ENCODE results near the gene TJP2.
A peak's percentile ranks its signal among the peaks of the same experiment; 100 is the strongest.
"Not testable (repeated sequence)": the region's sequence is repeated elsewhere in the genome, so short reads cannot be mapped to it uniquely, and the experiment has no call there.

TJP2 gene

GRCh38 chr9:69157751-69158466, 16.2 kb upstream of the TJP2 start:
- DNase-seq: no peak

- DNase-seq: no peak
These were observed 15.6 kb upstream of the TJP2 start for GRCh38 chr9:69158471-69158870.

DNA sequence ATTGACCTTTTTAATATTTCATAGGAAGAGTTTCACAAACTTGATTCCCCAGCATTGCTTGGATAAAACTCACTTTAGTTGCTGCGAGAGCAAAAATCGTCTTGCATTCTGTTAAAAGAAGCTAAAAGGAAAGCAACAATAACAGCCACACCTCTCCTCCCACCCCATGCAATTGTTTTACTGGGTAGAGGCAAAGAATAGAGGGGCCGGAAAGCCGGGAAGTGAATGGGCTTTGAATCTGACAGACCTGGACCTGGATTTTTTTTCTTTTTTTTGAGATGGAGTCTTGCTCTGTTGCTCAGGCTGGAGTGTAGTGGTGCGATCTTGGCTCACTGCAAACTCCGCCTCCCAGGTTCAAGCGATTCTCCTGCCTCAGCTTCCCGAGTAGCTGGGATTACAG, 9.5 kb upstream of the TJP2 start:
- not testable (repeated sequence) for DNase-seq

GRCh38 chr9:69165581-69165980, 8.5 kb upstream of the TJP2 start:
- DNase-seq: no peak

- no peak for DNase-seq
These were observed 5.3 kb upstream of the TJP2 start for GRCh38 chr9:69168709-69169217.

DNA sequence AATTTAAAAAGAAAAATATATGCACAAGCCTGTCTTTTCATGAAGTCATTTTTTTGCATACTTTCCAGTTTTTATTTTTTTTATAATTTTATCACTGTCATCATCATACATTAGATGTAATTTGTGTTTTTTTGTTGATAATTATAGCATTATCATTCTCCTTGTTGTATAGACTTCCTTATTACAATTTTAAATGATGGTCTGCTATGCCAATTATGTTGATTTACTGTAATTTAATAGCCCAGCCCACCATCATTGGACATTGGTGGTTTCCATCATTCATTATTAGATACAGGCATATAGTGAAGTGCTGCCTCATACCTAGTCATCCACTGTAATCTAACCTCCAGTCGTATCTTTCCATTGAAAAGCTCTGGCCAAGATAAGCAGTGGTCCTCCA, 3.8 kb upstream of the TJP2 start:
- no peak for DNase-seq

- DNase-seq: no peak
These were observed 3.0 kb upstream of the TJP2 start for GRCh38 chr9:69171049-69171448.

GRCh38 chr9:69171517-69171916, 2.6 kb upstream of the TJP2 start:
- DNase-seq: no peak

DNA sequence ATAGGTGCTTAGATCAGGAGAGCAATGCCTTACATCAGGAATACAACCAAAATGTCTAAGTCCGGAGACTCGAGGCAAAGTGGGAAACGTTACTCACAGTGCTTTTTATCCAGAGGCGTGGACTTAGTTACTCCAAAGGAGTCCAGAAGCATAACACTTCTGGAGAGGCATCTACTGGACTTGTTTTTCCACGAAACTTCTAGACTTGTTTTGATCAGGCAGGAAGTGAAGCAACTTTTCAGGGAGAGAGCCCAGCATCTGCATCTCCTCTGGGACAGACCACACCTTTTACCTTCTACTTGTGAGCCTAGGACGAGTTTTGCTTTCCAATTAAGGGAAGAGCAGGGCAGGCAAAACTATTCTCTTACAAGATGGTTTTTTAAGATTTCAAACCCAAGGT, 1.2 kb upstream of the TJP2 start:
- DNase-seq: no peak

DNA sequence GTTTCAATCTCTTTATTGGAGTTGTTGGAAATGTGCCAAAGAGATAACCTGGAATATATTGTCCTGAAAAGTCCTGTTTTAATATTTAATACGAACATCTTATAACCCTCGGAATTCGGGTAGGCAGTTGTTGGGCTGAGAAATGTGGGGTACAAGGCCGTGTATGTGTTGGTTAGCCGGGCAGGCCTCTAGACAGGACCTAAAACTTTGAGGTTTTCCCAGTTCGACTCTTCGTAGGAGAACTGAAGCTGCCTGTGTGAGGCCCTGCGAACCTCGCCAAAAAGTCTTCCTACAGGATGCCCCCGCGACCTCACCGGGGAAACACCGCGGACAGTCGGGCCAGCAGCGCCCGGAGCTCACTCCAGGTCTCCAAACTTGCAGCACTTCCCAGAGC, 583 bp upstream of the TJP2 start:
- DNase-seq: no peak

DNA sequence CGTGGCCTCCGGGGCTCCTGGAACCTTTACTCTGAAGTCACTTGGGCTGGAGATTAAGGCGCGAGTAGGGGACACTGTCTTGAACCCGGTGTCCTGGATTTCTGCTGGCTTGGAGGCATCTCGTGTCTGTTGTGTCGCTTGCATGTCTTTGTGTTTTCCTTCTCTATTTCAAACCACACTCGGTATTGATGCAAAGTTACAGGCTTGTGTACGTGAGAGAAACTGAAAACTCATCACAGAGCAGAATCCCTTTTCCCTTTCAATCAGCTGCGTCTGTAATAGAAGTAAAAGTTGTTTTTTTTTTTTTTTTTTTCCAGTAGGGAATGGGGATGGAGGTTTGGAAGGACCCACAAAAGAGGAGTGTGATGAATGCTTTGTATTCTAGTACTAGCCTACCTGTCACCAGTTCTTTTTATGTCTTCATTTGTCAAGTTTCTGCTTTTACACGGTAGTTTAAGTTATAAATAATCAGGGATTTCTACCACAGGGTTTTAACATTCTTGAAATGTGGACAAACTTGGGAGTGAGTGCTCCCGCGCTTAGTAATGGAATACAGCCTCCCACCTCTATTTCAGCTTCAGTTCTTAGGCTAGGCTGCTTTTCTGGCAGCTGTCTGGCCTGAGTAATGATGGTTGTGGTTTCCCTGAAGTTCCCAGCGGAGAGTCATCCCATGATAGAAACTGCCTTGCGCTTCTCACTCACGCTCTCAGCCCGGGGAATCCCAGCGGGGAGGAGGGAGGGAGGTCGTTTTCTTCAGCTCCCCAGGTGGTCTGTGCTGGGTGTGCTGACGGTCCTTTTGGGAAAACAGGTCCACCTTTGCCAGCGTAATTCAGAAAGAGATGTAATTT, 763 bp downstream of the TJP2 start:
- DNase-seq: peak in 21 of 58 donors; percentile 5 to 56 (median 23)

- DNase-seq: no peak
These were observed 1.4 kb downstream of the TJP2 start for GRCh38 chr9:69175486-69175885.

- DNase-seq: no peak
These were observed 2.5 kb downstream of the TJP2 start for GRCh38 chr9:69176471-69177171.

GRCh38 chr9:69178583-69179011, 4.5 kb downstream of the TJP2 start:
- DNase-seq: no peak

DNA sequence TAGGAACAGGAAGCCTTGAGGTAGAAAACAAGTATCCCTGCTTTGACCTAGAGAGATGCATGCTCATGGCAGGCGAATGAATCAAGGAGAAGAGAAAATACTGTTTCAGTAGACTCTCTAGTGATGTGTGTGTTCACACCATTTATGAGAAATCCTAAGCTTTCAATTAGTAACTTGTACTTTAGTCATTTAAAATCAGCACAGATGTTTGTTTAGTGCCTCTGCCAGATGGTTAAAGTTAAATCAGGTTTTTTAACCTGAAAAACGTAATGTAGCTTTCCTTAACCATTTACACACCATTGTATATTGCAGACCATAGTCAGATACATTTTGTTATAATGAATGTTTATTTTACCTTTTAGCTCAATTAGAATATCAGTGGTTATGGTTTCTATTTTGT, 5.0 kb downstream of the TJP2 start:
- no peak for DNase-seq

DNA sequence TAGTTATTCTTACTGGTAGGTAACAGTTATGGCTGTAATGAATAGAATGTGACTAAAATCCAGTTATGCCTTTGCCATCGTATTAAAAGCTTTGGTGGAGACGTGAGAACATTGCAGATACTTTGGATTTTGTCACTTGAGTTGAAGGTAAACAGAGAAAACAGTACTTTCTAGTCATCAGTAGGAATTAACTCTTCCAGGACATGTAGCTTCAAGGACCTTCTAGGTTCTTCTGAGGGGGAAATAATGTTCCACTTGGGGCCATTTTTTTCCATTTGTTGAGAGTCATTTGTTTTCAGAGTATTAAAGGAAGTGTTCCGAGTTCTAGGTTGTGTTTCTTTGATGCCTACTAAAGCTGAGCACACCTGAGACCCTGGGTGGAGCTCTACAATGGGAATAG, 6.1 kb downstream of the TJP2 start:
- no peak for DNase-seq

GRCh38 chr9:69180670-69181069, 6.6 kb downstream of the TJP2 start:
- DNase-seq: peak in 1 of 58 donors; percentile 66

DNA sequence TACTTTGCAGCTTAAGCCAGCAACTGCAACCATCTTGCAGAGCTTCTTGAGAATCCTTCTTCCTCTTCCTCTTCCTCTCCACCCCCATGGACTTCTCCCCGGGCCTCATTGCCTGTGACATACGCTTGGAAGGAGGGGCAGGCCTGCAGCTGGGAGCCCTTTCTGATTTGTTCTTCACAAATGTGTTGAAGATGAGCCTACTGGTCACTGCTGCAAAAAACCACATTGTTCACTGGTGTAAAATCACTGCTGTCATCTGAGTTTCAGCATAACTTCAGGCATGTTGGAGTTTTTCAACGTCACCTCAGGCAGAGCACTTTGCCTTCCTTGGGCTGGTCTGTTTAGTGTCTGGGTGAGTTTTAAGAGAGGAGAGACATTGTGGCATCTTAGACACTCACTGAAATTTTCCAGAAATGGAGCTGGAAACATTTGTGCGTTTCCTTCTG, 7.9 kb downstream of the TJP2 start:
- peak in 26 of 58 donors; percentile 5 to 64 (median 30) for DNase-seq

DNA sequence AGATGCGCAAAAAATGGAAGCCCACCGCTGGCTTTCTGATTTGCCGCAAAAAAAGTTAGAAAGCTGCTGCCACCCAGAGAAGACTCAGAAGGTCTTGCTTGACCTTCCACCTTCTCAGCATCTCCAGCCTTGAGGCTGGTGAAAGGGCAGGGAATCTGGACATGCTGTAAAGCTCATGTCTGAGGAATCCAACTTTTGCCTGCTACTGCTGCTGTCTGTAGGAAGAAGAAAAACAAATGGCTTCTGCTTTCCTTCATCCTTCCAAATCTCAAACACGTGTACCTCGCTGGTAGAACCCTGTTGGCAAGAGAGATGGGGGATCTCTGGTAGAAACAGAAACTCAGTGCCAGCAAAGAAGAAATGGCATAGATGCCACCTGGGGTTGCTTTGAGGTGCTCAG, 10.2 kb downstream of the TJP2 start:
- no peak for DNase-seq

DNA sequence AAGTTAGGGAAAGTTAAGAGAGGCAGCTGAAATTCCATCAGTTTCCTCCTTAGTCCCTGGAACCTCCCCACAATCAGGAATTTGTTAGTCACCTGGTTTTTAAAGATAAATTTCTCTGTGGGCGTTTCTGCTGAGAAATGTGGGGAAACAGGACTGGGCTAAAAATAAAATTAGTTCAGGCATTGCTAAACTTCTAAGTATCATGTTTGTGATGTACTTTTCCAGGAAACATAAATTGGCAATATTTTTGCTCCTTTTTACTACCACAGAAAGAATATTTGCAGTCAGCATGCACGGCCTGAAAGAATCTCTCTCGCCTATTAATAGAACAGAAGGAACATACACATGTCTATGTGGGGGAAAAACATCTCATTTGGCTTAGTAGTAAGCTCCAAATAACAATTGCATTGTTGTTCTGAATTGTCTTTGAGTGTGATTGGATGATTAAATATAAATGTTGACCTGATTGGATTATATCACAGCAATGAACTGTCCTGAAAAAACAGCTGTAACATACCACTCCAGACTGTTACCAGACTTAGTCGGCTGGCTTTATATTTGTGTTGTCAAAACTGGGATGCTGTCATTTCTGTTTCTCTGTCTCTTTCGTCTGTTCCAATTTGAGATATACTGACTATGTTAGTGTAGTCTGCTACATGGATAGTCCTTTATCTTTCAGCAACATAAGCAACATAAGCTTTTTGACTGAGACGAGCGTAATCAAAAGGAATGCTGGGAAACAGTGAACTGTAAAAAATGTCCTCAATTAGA, 12.9 kb downstream of the TJP2 start:
- peak in 1 of 58 donors; percentile 69 for DNase-seq

DNA sequence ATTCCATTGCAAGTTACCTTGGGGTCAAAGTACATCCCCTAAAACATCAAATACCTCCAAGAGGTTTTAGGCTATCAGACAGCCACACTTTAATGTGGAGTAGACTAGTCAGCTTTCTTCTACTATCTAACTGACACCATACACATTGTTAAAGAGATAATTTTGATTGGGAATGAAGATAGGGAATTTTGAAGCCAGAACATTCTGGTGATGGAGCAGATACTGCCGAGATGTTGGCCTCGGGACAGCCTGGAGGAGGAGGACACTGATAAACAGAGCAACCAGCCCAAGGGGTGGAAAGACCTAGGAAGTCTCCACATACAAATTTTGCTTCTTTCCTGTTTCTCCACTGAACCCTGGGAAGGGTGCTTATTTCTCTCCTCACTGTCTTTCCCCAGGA, 14.9 kb downstream of the TJP2 start:
- DNase-seq: no peak
